Hindlimb muscle (tissue), 1 donor: ENCODE data around the gene ZNF575. TPM values are rescaled to one million over a fixed set of nuclear protein-coding genes. Genes with fewer than 3 reads are reported as not detected.

Experiments used
- DNase-seq: peaks from one replicate; pipeline ENCODE4 v3.0.0-alpha.2; 2013
- polyA plus RNA-seq: library from polyadenylated mRNA; unstranded; fragments of 120-200 nt; gene quantifications from one replicate; pipeline ENCODE4 v1.2.1, GENCODE V29; 2013; ENCODE audit not compliant: insufficient read length

Gene ZNF575, protein sequence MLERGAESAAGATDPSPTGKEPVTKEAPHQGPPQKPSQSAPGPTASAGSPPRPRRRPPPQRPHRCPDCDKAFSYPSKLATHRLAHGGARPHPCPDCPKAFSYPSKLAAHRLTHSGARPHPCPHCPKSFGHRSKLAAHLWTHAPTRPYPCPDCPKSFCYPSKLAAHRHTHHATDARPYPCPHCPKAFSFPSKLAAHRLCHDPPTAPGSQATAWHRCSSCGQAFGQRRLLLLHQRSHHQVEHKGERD
- 6.7 TPM for polyA plus RNA-seq

DNA sequence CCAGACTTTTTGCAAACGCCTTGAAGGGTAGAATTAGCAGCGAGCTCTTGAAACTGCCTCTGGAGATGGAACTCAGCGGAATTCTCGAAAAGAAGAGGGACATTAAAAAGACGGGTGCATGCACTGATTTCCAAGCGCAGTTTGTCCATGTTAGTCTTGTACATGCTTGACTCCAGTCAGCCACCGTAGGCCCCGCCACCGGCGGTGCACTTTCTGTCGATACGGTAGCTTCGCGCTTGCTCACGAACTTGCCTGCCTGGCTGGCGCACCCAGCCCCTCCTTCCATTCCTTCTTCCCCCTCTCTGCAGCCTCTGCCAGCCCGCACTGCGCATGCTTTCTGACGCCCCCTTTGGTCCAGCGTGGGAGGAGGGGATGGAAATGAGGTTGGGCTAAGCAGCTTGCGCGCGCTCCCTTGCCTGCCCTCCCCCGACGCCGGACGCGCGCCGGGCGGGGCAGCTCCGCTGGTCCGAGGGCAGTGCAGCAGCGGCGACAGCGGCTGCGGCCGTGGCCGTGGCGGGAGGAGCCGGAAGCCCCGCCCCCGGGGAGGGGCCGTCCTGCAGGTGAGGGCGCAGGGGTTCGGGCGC, at the start of gene ZNF575:
ZNF575 (plus strand) TSS at position 227 of the 584 bp plus-strand sequence. CDS start 1,235 bp downstream, outside the sequence.
- DNase-seq: peak; percentile 99

DNA sequence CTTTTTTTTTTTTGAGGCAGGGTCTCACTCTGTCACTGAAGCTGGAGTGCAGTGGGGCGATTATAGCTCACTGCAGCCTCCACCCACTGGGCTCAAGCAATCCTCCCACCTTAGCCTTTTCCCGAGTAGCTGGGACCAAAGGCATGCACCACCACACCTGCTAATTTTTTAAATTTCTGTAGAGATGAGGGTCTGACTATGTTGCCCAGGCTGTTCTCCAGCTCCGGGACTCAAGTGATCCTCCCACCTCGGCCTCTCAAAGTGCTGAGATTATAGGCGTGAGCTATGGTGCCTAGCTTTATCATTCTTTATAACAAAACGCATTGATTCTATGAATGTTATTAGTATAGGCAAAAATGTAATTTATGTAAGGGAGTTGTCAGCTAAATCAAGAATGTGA, 49.7 kb upstream of the ZNF575 start:
- no peak for DNase-seq

DNA sequence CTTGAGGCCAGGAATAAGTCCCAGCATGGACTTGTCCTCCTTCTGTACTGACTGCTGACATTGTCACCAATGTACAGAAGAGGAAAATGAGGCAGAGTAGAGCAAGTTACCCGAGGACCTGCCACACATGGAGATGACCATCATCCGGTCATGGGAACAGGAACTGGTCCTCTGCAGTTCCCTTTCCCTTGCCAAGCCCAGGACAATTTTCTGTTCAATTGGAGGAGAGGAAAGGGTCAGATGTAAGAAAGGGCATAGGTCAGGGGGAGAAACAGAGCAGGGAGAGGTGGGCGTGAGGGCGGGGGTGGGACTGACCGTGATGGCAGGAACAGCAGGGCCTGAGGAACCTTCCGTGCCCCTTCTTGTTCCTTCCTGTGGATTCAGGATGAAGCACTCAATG, 47.0 kb upstream of the ZNF575 start:
- no peak for DNase-seq

GRCh38 chr19:43486412-43486811, 46.6 kb upstream of the ZNF575 start:
- no peak for DNase-seq

DNA sequence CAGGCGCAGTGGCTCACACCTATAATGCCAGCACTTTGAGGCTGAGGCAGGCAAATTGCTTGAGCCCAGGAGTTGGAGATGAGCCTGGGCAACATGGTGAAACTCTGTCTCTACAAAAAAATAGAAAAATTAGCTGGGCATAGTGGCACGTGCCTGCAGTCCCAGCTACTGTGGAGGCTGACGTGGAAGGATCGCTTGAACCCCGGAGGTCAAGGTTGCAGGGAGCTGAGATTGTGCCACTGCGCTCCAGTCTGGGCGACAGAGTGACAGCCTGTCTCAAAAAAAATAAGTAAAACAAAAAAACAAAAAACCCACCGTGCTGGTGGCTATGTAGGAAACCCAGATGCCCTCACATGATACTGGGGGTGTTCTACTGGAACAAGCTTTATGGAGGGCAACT, 44.8 kb upstream of the ZNF575 start:
- no peak for DNase-seq

DNA sequence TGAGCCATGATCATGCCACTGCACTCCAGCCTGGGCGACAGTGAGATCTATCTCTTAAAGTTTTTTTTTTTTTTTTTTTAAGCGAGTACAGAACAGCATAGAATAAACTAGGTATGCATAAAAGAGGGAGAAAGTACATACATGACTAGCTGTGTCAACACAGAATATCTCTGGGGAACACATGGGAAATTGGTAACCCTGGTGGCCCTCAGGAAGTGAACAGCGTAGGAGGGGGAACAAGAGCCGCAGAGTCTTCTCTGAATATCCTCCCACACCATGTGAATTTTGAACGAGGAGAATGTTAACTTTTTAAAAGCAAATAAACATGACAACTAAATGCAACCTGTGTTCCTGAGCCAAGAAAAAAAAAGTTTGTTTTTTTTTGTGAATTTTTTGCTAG, 43.7 kb upstream of the ZNF575 start:
- DNase-seq: no peak

- no peak for DNase-seq
Observed at GRCh38 chr19:43489979-43490599, 42.9 kb upstream of the ZNF575 start.

DNA sequence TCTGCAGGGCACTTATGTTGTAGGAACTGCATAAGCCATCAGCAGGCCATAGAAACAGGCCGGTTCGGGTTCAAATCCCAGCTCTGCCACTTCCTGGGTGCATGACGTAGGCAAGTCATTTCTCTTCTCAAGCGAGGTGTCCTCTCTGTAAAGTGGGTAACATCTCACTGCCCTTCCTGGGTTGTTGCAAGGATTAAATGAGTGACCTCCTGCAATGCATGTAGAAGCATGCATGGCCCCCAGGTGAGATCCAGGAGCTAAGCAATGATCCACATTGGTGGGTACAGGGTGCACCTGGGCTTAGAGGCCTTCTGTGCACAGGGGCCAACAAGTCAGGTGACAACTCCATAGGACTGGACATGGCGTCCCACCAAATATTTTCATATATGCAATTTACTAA, 42.2 kb upstream of the ZNF575 start:
- no peak for DNase-seq

GRCh38 chr19:43495082-43495481, 37.9 kb upstream of the ZNF575 start:
- DNase-seq: no peak

DNA sequence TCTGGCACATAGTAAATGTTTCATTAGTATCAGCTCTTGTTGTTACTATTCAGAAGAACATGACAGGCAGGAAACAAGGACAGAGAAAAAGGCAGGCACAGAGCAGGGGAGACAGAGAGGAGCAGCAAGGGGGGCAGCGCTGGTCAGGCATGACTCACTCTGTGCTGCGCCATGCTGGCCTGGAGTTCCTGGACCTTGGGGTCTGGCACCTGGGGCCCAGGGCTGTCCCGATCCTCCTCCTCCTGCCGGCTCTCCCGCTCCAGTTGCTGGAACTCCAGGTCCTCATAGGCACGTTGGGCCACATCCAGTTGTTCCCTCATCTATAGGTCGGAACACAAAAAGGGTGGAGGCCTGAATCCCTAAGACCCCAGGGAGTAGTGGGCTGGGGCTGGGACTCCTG, 36.0 kb upstream of the ZNF575 start:
- DNase-seq: no peak

DNA sequence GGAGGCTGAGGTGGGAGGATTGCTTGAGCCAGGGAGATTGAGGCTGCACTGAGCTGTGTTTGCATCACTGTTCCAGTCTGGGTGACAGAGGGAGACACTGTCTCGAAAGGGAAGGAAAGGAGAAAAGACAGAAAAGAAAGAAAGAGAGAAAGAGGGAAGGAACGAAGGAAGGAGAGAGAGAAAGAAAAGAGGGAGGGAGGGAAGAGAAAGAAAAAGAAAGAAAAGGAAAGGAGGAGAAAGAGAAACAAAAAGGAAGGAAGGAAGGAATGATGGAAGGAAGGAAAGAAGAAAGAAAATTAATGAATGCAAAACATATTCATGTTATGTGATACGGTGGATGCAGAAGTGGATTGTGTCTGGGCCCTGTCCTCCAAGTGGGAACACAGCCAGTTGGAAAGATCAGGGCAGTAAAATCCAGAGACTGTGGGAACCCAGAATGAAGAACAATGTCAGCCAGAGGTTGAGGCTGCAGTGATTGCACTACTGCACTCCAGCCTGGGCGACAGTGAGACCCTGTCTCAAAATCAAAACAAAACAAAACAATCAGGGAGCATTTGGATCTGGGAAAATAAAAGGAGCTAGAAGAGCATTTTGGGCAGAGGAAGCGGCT, 34.6 kb upstream of the ZNF575 start:
- DNase-seq: peak; percentile 81

DNA sequence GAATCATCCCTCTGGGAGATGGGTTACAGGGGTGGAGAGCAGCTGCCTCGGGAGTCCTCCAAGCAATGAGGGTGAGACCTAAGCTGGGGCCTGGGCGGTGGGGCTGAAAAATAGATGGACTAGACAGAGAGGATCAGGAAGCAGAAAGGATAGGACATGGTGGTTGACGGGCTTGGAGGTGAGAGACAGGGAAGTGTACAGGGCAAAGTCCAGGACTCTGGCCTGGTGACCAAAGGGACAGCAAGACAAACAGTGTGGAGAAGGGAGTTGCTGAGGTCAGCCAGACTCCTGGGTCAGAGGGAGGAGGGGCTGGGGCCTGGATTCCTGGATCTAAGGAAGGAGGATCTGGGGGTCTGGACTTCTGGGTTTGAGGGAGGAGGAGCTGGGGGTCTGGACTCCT, 33.9 kb upstream of the ZNF575 start:
- no peak for DNase-seq

DNA sequence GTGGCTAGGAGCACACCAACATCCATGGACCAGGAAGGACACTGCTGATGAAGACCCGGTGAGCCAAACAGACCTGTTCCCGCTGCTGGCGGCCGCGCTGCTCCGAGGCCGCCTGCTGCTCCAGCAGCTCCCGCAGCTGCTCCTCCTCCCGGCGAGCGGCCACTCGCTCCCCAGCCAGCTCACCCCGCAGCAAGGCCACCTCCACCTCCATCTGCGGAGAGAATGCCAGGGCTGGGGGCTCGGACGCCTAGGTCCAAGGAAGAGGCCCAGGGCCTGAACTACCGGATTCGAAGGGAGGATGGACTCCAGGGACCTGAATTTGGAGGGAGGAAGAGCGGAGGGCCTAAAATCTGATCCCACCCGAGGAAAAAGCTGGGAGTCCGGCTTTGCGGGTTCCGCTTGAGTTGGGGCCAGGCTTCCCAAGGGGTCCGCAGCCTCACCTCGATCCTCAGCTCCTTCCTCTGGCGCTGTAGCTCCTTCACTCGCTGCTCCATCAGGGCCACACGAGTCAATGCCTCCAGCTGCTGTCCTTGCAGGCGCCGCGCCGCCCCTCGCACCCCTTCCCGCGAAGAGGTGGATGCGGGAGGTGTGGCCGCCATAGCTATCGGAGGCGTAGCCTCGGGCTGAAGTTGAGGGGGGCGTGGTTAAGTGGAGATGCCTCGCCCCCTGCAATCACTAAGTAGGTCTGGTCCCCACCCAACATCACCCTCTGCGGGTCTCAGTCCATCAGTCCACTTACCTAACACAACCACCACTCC, 31.1 kb upstream of the ZNF575 start:
- DNase-seq: no peak

- no peak for DNase-seq
Observed at GRCh38 chr19:43502419-43502976, 30.5 kb upstream of the ZNF575 start.

DNA sequence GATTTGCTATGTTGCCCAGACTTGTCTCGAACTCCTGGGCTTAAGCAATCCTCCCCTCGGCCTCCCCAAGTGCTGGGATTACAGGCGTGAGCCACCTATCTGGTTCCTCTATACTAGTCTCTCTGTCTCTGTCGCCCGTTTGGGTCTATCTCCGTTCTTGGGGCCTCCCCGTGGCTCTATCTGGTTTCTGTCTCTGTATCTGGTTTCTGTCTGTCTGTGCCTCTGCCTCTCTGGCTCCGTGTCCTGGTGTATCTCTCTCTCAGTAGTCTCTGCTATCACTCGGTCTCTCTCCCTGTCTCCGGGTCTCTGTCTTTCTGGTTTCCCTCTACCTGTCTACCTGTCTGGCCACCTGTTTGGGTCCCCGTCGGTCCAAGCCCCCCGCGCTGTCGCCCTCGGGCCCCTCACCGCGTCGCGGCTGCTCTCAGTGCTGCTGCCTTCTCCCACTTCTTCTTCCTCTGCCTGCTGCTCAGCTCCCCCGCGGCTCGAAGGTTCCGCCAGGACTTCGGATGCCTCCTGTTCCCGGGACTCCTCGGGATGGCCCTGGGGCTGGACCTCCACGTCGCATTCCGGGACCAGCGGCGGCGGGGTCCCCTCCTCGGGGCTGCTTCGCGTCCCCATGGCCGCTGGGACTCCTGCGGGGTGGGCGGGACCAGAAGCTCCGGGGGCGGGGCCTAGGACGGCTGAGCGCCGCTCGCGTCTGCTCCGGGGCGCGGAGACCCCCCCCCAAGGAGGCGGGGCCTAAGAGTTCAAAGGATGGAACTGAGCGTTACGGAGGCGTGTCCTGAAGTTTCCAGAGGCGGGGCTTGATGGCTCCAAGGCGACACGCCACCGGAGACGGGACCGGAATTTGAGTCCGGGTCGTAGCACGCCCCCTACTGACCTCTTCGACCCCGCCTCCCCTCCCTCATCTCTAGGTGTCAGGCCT, 29.2 kb upstream of the ZNF575 start:
- peak; percentile 94 for DNase-seq

DNA sequence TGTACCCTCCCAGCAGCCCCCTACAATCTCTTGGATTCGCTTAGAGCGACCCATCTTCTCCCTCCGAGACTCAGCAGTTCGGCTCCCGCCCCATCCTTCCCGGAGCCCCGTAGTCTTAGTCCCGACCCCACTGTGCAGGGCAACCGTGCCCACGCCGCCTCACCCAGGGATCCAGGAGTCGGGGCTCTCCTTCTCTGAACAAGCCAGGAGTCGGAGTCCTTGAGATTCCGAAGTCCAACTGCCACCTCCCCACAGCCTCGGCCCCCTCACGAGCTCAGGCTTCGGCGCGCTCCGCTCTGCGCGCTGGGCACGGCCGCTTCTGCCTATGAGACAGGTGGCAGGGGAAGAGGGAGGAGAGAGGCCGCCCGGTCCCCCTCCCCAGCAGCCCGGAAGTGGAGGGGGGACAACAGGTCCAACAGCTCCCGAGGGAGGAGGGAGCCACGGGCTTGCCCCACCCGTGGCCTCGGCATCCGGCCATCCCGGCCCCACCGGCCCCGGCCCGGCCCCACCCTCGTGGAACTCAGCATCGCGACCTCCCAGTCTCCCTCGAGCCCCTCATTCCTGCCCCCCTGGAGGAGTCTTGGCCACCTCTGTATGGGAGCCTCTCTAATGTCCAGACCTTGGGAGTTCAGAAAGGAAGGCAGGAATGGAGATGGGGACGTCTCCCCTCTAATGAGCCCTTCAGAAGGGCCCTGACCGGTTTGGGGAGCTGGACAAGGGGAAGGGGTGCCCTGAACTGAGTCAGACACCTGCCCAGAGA, 28.4 kb upstream of the ZNF575 start, which contains the start of gene PHLDB3:
PHLDB3 (minus strand) TSS at position 321 of the 760 bp plus-strand sequence. CDS start 628 bp downstream, outside the sequence.
- DNase-seq: peak; percentile 34

- no peak for DNase-seq
Observed at GRCh38 chr19:43505186-43505456, 27.9 kb upstream of the ZNF575 start.

DNA sequence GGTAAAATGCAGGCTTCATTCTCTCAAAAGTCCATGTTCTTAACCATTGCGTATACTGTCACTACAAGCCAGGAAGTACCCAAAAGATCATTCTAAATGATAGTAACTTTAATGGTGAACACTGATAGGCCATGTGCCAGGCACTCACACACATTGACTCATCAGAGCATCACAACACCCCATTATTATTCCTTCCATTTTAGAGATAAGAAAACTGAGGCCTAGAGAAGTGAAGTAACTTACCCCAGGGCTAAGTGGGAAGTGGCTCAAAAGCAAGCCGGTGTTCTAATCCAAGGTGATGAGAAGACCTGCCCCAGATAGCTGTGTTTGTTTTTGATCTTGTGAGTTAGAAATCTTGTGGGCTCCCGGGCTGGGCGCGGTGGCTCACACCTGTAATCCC, 27.0 kb upstream of the ZNF575 start:
- DNase-seq: no peak

GRCh38 chr19:43506629-43507028, 26.4 kb upstream of the ZNF575 start:
- DNase-seq: no peak

DNA sequence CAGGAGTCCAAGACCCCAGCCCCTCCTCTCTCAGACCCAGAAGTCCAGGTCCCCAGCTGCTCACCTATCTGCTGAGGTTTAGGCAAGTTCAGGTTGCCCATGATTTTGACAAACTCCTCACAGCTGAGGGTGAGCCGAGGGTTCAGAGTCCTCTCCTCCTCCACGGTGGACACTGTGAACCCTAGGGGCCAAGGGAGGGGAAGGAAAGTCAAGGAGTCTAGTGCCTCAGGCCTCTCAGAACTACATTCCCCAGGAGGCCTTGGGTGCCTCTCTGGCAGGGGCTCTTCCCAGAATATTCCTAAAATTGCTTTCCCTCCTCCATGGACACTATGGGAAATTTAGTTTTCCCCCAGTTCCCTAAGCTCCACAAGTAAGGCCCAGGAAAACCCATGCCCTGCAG, 25.1 kb upstream of the ZNF575 start:
- DNase-seq: no peak

DNA sequence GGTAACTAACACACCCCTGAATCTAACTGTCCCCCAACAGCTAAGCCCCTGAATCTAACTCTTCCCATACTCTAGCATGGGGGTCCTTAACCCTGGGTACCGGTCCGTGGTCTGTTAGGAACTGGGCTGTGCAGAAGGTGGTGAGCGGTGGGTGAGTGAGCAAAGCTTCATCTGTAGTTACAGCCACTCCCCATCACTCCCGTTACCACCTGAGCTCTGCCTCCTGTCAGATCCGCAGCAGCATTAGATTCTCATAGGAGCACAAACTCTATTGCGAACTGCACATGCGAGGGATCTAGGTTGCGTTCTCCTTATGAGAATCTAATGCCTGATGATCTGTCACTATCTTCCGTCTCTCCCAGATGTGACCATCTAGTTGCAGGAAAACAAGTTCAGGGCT, 22.3 kb upstream of the ZNF575 start:
- no peak for DNase-seq
